Mammary epithelial cell (primary cell): ENCODE results near the gene PRTFDC1.

Experiments used
- EZH2 ChIP-seq: IDR thresholded peaks from 2 replicates; pipeline ENCODE4 v1.6.1; 2012; ENCODE audit warnings: low read length, inconsistent platforms, borderline replicate concordance
- TF ChIP-seq, protein P1 (sequence below), 2 donors: IDR thresholded peaks in 1 of 2; conservative IDR thresholded peaks in 1 of 2; 2 replicates each; pipeline ENCODE4 v1.5.1; 2011 to 2012; ENCODE audit warnings: inconsistent platforms in 2 of 2, low read length in 2 of 2, mild to moderate bottlenecking in 2 of 2, control low read depth in 1 of 2, low read depth in 1 of 2; ENCODE audit not compliant: insufficient read depth in 1 of 2; ENCODE audit errors: extremely low read depth in 1 of 2

DNA sequence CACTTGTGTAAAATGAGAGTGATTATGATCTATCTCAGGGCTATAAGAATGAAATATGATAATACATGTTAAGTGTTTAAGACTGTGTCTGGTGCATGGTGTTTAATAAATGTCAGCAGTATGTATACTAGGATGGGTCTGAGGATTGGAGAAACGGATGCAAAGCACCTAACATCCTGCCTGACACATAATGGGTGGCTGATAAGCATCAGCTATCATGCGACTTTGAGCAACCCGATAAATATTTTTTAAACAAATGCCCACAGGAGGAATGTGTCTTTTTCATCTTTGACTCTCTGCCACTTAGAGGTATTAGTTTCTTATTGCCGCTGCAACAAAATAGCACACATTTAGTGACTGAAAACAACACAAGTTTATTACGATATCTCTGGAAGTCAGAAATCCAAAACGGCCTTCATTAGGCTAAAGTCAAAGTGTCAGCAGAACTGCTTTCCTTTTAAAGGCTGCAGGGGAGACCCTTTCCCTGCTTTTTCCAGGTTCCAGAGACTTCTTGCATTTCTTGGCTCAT is 135.5 kb downstream of the PRTFDC1 start:
- TF ChIP-seq, protein P1, sequence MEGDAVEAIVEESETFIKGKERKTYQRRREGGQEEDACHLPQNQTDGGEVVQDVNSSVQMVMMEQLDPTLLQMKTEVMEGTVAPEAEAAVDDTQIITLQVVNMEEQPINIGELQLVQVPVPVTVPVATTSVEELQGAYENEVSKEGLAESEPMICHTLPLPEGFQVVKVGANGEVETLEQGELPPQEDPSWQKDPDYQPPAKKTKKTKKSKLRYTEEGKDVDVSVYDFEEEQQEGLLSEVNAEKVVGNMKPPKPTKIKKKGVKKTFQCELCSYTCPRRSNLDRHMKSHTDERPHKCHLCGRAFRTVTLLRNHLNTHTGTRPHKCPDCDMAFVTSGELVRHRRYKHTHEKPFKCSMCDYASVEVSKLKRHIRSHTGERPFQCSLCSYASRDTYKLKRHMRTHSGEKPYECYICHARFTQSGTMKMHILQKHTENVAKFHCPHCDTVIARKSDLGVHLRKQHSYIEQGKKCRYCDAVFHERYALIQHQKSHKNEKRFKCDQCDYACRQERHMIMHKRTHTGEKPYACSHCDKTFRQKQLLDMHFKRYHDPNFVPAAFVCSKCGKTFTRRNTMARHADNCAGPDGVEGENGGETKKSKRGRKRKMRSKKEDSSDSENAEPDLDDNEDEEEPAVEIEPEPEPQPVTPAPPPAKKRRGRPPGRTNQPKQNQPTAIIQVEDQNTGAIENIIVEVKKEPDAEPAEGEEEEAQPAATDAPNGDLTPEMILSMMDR (conservative IDR thresholded peaks at IDR 0.05 in 1 of 2, IDR thresholded peaks at IDR 0.05 in 1 of 2; ENCODE audit: extremely low read depth in 1 of 2, insufficient read depth in 1 of 2, low read depth in 1 of 2, low read length in 2 of 2): no peak
- TF ChIP-seq EZH2: no peak
